GM19455 (cell line): Measurements from ENCODE around the gene SETBP1.

Experiments used
- ATAC-seq: cut with Tn5 transposase; IDR thresholded peaks from one replicate; pipeline ENCODE4 v1.9.1; 2021; ENCODE audit not compliant: unreplicated experiment

SETBP1 gene

GRCh38 chr18:44921974-44922373, 241.3 kb downstream of the SETBP1 start:
- ATAC-seq, result no peak

GRCh38 chr18:44922968-44923367, 242.3 kb downstream of the SETBP1 start:
- no peak for ATAC-seq

- ATAC-seq, result no peak
Measured at GRCh38 chr18:44924785-44925499, 244.3 kb downstream of the SETBP1 start.

- no peak for ATAC-seq
Measured at GRCh38 chr18:44927127-44927849, 246.6 kb downstream of the SETBP1 start.

- ATAC-seq, result no peak
Measured at GRCh38 chr18:44934901-44935300, 254.2 kb downstream of the SETBP1 start.

- no peak for ATAC-seq
Measured at GRCh38 chr18:44935455-44935854, 254.8 kb downstream of the SETBP1 start.

- ATAC-seq, result no peak
Measured at GRCh38 chr18:44936485-44936884, 255.8 kb downstream of the SETBP1 start.

GRCh38 chr18:44937960-44938719, 257.5 kb downstream of the SETBP1 start:
- no peak for ATAC-seq

GRCh38 chr18:44938720-44939665, 258.3 kb downstream of the SETBP1 start:
- ATAC-seq, result no peak

GRCh38 chr18:44941516-44941915, 260.8 kb downstream of the SETBP1 start:
- no peak for ATAC-seq

GRCh38 chr18:44942073-44942472, 261.4 kb downstream of the SETBP1 start:
- ATAC-seq, result no peak

GRCh38 chr18:44943311-44943881, 262.7 kb downstream of the SETBP1 start:
- no peak for ATAC-seq

GRCh38 chr18:44944461-44944860, 263.8 kb downstream of the SETBP1 start:
- no peak for ATAC-seq

- ATAC-seq, result no peak
Measured at GRCh38 chr18:44945888-44946401, 265.3 kb downstream of the SETBP1 start.

GRCh38 chr18:44946529-44947113, 265.9 kb downstream of the SETBP1 start:
- no peak for ATAC-seq

- no peak for ATAC-seq
Measured at GRCh38 chr18:44949967-44950366, 269.3 kb downstream of the SETBP1 start.

GRCh38 chr18:44950685-44951195, 270.1 kb downstream of the SETBP1 start:
- ATAC-seq, result no peak

GRCh38 chr18:44951748-44952147, 271.1 kb downstream of the SETBP1 start:
- ATAC-seq, result no peak

GRCh38 chr18:44954257-44954656, 273.6 kb downstream of the SETBP1 start:
- ATAC-seq, result no peak

- no peak for ATAC-seq
Measured at GRCh38 chr18:44955825-44956224, 275.1 kb downstream of the SETBP1 start.
